HCT116 (cell line): ENCODE data around the gene KIF1A. TPM values are rescaled to one million over a fixed set of nuclear protein-coding genes. Genes with fewer than 3 reads are reported as not detected.

ENCODE experiments used
- ATAC-seq: fragments of 200-7000 bp; cut with Tn5 transposase; 2 replicates; pipeline ENCODE4 v1.9.1; 2020; ENCODE audit warnings: mild to moderate bottlenecking, moderate library complexity
- BruUV-seq: library from RNA; stranded (reverse); fragments of 400-500 nt; replicated peaks from 2 replicates; lab custom pipeline; 2021; lab: Mats Ljungman, UMichigan
- CTCF ChIA-PET: fragments of 300-600 bp; sonication (Branson Sonifier 250); formaldehyde crosslinking; loops from one replicate; lab custom pipeline; 2021; ENCODE audit warnings: antibody characterized with exemption; lab: Charles Lee
- POLR2A ChIA-PET: fragments of 300-600, 350-600 bp; sonication (Branson Sonifier 250); formaldehyde crosslinking; loops from one replicate; lab custom pipeline; 2021; ENCODE audit warnings: antibody characterized with exemption; lab: Charles Lee
- RAD21 ChIA-PET, 2 experiments: fragments of 300-600 bp; sonication (Branson Sonifier 250); formaldehyde crosslinking; loops; one replicate each; lab custom pipeline; 2023; ENCODE audit warnings: low total read pairs in 2 of 2; ENCODE audit not compliant: uncharacterized antibody in 2 of 2, unreplicated experiment in 2 of 2, low non-redundant PET in 1 of 2; lab: Charles Lee
- DNase-seq: peaks from one replicate; pipeline ENCODE4 v3.0.0-alpha.2; 2010; ENCODE audit warnings: low read depth, low spot score
- H2AFZ ChIP-seq: fragments of 200-600 bp; shearing (Covaris generic), sonication (generic); 2 replicates; pipeline ENCODE4 v1.6.1; 2017; ENCODE audit warnings: low read depth, mixed run types, mixed read lengths, antibody characterized with exemption, low read length; ENCODE audit not compliant: poor library complexity, severe bottlenecking
- H3K27ac ChIP-seq: 2 replicates; pipeline ENCODE4 v1.5.1; 2012; ENCODE audit warnings: low read depth, low read length
- H3K27me3 ChIP-seq: fragments of 200-600 bp; sonication (generic); 2 replicates; pipeline ENCODE4 v1.6.1; 2016; ENCODE audit warnings: mixed run types, low read length, mixed read lengths; ENCODE audit not compliant: insufficient read depth
- H3K36me3 ChIP-seq, 2 experiments: fragments of 200-500 bp in 1 of 2; fragments of 200-600 bp in 1 of 2; sonication (Bioruptor generic) in 1 of 2; sonication (generic) in 1 of 2; 2 replicates each; pipeline versions ENCODE4 v1.5.1 to v1.6.1; 2014 to 2016; ENCODE audit warnings: low read length in 2 of 2, inconsistent platforms in 1 of 2, mixed read lengths in 1 of 2, mixed run types in 1 of 2; ENCODE audit not compliant: insufficient read depth in 2 of 2, control insufficient read depth in 1 of 2
- H3K4me1 ChIP-seq, 2 experiments: fragments of 200-600 bp in 1 of 2; sonication (generic) in 1 of 2; 2 replicates each; pipeline versions ENCODE4 v1.5.1 to v1.6.1; 2012 to 2017; ENCODE audit warnings: low read length in 2 of 2, inconsistent platforms in 1 of 2, mild to moderate bottlenecking in 1 of 2, mixed read lengths in 1 of 2, mixed run types in 1 of 2, moderate library complexity in 1 of 2; ENCODE audit not compliant: insufficient read depth in 2 of 2, control insufficient read depth in 1 of 2
- H3K4me2 ChIP-seq: fragments of 200-600 bp; sonication (generic); 2 replicates; pipeline ENCODE4 v1.6.1; 2017; ENCODE audit warnings: mixed run types, low read length, mixed read lengths
- H3K4me3 ChIP-seq, 2 experiments: fragments of 200-600 bp in 1 of 2; sonication (generic) in 1 of 2; replicated peaks in 1 of 2; 2 replicates each; pipeline ENCODE4 v1.5.1; 2011 to 2016; ENCODE audit warnings: low read length in 2 of 2, control low read depth in 1 of 2, low read depth in 1 of 2, mild to moderate bottlenecking in 1 of 2, mixed read lengths in 1 of 2, mixed run types in 1 of 2
- H3K79me2 ChIP-seq: fragments of 200-600 bp; sonication (generic); 2 replicates; pipeline ENCODE4 v1.6.1; 2017; ENCODE audit warnings: mild to moderate bottlenecking, mixed run types, low read length, moderate library complexity, mixed read lengths; ENCODE audit not compliant: insufficient read depth
- H3K9ac ChIP-seq: fragments of 200-600 bp; sonication (generic); 2 replicates; pipeline ENCODE4 v1.6.1; 2016; ENCODE audit warnings: low read length, mixed read lengths
- H3K9me2 ChIP-seq: fragments of 200-600 bp; sonication (generic), shearing (Covaris generic); 2 replicates; pipeline ENCODE4 v1.6.1; 2017; ENCODE audit warnings: mixed run types, mild to moderate bottlenecking, moderate library complexity; ENCODE audit not compliant: insufficient read depth
- H3K9me3 ChIP-seq, 2 experiments: fragments of 200-500 bp in 1 of 2; fragments of 200-600 bp in 1 of 2; sonication (Bioruptor generic) in 1 of 2; sonication (generic) in 1 of 2; 2 replicates each; pipeline ENCODE4 v1.6.1; 2014 to 2017; ENCODE audit warnings: low read length in 2 of 2, mixed read lengths in 2 of 2, inconsistent platforms in 1 of 2, low read depth in 1 of 2, mild to moderate bottlenecking in 1 of 2, mixed run types in 1 of 2, moderate library complexity in 1 of 2; ENCODE audit not compliant: control insufficient read depth in 1 of 2, insufficient read depth in 1 of 2
- H4K20me1 ChIP-seq: fragments of 200-600 bp; sonication (generic), shearing (Covaris generic); 2 replicates; pipeline ENCODE4 v1.6.1; 2017; ENCODE audit warnings: mixed run types, mild to moderate bottlenecking, moderate library complexity; ENCODE audit not compliant: insufficient read depth
- ATF3 ChIP-seq: IDR thresholded peaks from 2 replicates; pipeline ENCODE4 v1.6.1; 2012
- CBX3 ChIP-seq: IDR thresholded peaks from 2 replicates; pipeline ENCODE4 v1.6.1; 2012; ENCODE audit warnings: low read depth
- ELF1 ChIP-seq: IDR thresholded peaks from 2 replicates; pipeline ENCODE4 v1.6.1; 2012; ENCODE audit warnings: low read depth, borderline replicate concordance
- EZH2 ChIP-seq: fragments of 200-600 bp; sonication (generic); IDR thresholded peaks from 2 replicates; pipeline ENCODE4 v1.6.1; 2017; ENCODE audit warnings: antibody characterized with exemption, mixed run types
- FOSL1 ChIP-seq: IDR thresholded peaks from 2 replicates; pipeline ENCODE4 v1.6.1; 2012; ENCODE audit warnings: low read depth
- POLR2A ChIP-seq: IDR thresholded peaks from 2 replicates; pipeline ENCODE4 v1.7.0; 2011; ENCODE audit warnings: borderline replicate concordance; ENCODE audit not compliant: insufficient read depth, insufficient read length; ENCODE audit errors: extremely low read depth
- RAD21 ChIP-seq: IDR thresholded peaks from 2 replicates; pipeline ENCODE4 v1.6.1; 2012; ENCODE audit warnings: low read depth, mild to moderate bottlenecking
- SIN3A ChIP-seq: IDR thresholded peaks from 2 replicates; pipeline ENCODE4 v1.6.1; 2012; ENCODE audit warnings: low read depth
- SRF ChIP-seq: IDR thresholded peaks from 2 replicates; pipeline ENCODE4 v1.6.1; 2012; ENCODE audit warnings: low read depth
- ZBTB33 ChIP-seq: IDR thresholded peaks from 2 replicates; pipeline ENCODE4 v1.6.1; 2011; ENCODE audit warnings: mild to moderate bottlenecking, low read length, moderate library complexity; ENCODE audit not compliant: insufficient replicate concordance; ENCODE audit errors: extremely low read depth
- ZFX ChIP-seq: fragments of 450-650 bp; IDR thresholded peaks from 2 replicates; pipeline ENCODE4 v1.6.1; 2017
- ZNF274 ChIP-seq: fragments of 200-500 bp; sonication (Bioruptor generic); IDR thresholded peaks from 2 replicates; pipeline ENCODE4 v1.6.1; 2014; ENCODE audit warnings: mild to moderate bottlenecking, low read depth, low read length, inconsistent platforms
- intact Hi-C: fragments of 100-400 bp; cut with micrococcal nuclease; formaldehyde crosslinking; loops from 2 replicates; pipeline ENCODE4 v1.10.0; 2022
- total RNA-seq: library from RNA; stranded (reverse); gene quantifications from one replicate; pipeline ENCODE4 v1.2.1, GENCODE V29; 2021; ENCODE audit not compliant: unreplicated experiment

KIF1A gene
- total RNA-seq, 1 experiment from 2014 or later = 0.27 TPM

- TF ChIP-seq RAD21 (no peak), ZNF274 (no peak), EZH2 (no peak), POLR2A (no peak), ATF3 (no peak), ZFX (no peak), FOSL1 (no peak), ZBTB33 (no peak), SRF (no peak), ELF1 (no peak), SIN3A (no peak), CBX3 (no peak)
- intact Hi-C loops = no loop called here
- Histone ChIP-seq H3K27ac (no peak overlapping the region), H2AFZ (no peak overlapping the region), H3K4me2 (no peak overlapping the region), H3K4me3 (no peak overlapping the region), H3K9ac (no peak overlapping the region), H3K9me3 (no peaks in the 10 kb centered on the region), H3K9me2 (no peaks in the 10 kb centered on the region), H4K20me1 (no peaks in the 10 kb centered on the region), H3K79me2 (no peaks in the 10 kb centered on the region), H3K36me3 (no peaks in the 10 kb centered on the region), H3K27me3 (no peaks in the 10 kb centered on the region), H3K4me1 (peaks cover 10 to 46% of the 10 kb centered on the region in 2 experiments)
- ChIA-PET RAD21 (interaction anchor here in 1 of 2 experiments (0.7 kb wide), 1 partner anchor 159 kb away, joined by 4 read pairs; no protein-coding TSS in a partner anchor), CTCF (no interaction called here), POLR2A (no interaction called here)
- DNase-seq (no peak), ATAC-seq (no peak)
- no TSS peak for BruUV-seq
Measured at GRCh38 chr2:240736281-240737250, 83.5 kb downstream of the KIF1A start.
